Hepatocyte (in vitro differentiated cells): ENCODE data around the gene ITPR1. TPM values are rescaled to one million over a fixed set of nuclear protein-coding genes. Genes with fewer than 3 reads are reported as not detected.

Experiments used
- DNase-seq: peaks from one replicate; pipeline ENCODE4 v3.0.0-alpha.2; 2016; ENCODE audit warnings: low spot score
- H2AFZ ChIP-seq: fragments of 200-600 bp; sonication (generic); 2 replicates; pipeline ENCODE4 v1.6.0; 2016; ENCODE audit warnings: antibody characterized with exemption, mild to moderate bottlenecking
- H3K27ac ChIP-seq: fragments of 200-600 bp; sonication (generic); 2 replicates; pipeline ENCODE4 v1.5.1; 2016; ENCODE audit warnings: mild to moderate bottlenecking
- H3K27me3 ChIP-seq: fragments of 200-600 bp; sonication (generic); 2 replicates; pipeline ENCODE4 v1.6.1; 2016
- H3K36me3 ChIP-seq: fragments of 200-600 bp; sonication (generic); replicated peaks from 2 replicates; pipeline ENCODE4 v1.5.1; 2016; ENCODE audit warnings: low read depth; ENCODE audit not compliant: insufficient read depth
- H3K4me1 ChIP-seq: fragments of 200-600 bp; sonication (generic); 2 replicates; pipeline ENCODE4 v1.5.1; 2016; ENCODE audit warnings: mild to moderate bottlenecking, moderate library complexity; ENCODE audit not compliant: insufficient read depth
- H3K4me2 ChIP-seq: fragments of 200-600 bp; sonication (generic); 2 replicates; pipeline ENCODE4 v1.6.0; 2016
- H3K4me3 ChIP-seq: fragments of 200-600 bp; sonication (generic); 2 replicates; pipeline ENCODE4 v1.5.1; 2016; ENCODE audit warnings: mild to moderate bottlenecking
- H3K79me2 ChIP-seq: fragments of 200-600 bp; sonication (generic); 2 replicates; pipeline ENCODE4 v1.6.0; 2017; ENCODE audit warnings: mild to moderate bottlenecking
- H3K9me2 ChIP-seq: fragments of 200-600 bp; sonication (generic); replicated peaks from 2 replicates; pipeline ENCODE4 v1.6.0; 2017; ENCODE audit warnings: mild to moderate bottlenecking; ENCODE audit not compliant: insufficient read depth
- H3K9me3 ChIP-seq: fragments of 200-600 bp; sonication (generic); 2 replicates; pipeline ENCODE4 v1.5.1; 2016; ENCODE audit warnings: low read depth, mild to moderate bottlenecking
- H4K20me1 ChIP-seq: fragments of 200-600 bp; sonication (generic); 2 replicates; pipeline ENCODE4 v1.6.0; 2016; ENCODE audit warnings: mild to moderate bottlenecking; ENCODE audit not compliant: insufficient read depth, poor library complexity, severe bottlenecking
- CTCF ChIP-seq: fragments of 200-600 bp; sonication (generic); IDR thresholded peaks from 2 replicates; pipeline ENCODE4 v1.5.1; 2016; ENCODE audit warnings: antibody characterized with exemption, mild to moderate bottlenecking; ENCODE audit not compliant: poor library complexity
- EZH2 ChIP-seq: fragments of 200-600 bp; sonication (generic); IDR thresholded peaks from 2 replicates; pipeline ENCODE4 v1.6.1; 2016; ENCODE audit warnings: antibody characterized with exemption, mild to moderate bottlenecking, borderline replicate concordance
- EZH2phosphoT487 ChIP-seq: fragments of 200-600 bp; sonication (generic); IDR thresholded peaks from one replicate; pipeline ENCODE4 v1.6.1; 2018; ENCODE audit warnings: antibody characterized with exemption, mild to moderate bottlenecking, low read depth, moderate library complexity; ENCODE audit not compliant: unreplicated experiment, severe bottlenecking
- WGBS: methylation state at CpG from one replicate; pipeline ENCODE4 v1.1.6; 2016; ENCODE audit warnings: low lambda C conversion rate; ENCODE audit errors: missing lambda C conversion rate; 5-methylcytosine and 5-hydroxymethylcytosine counted together
- polyA plus RNA-seq: library from polyadenylated mRNA; unstranded; fragments of >200 nt; fragmentation: Nextera tagmentation; extraction: Ambion mirVana; gene quantifications from 2 replicates; pipeline ENCODE4 v1.2.1, GENCODE V29; 2016
- total RNA-seq: library from RNA; depleted of rRNA; stranded (reverse); fragments of >200 nt; gene quantifications from 2 replicates; pipeline ENCODE4 v1.2.3, GENCODE V29; 2014

Gene ITPR1
- total and polyA plus RNA-seq, 2 experiments from 2014 or later: 46.8 to 90.8 TPM

DNA sequence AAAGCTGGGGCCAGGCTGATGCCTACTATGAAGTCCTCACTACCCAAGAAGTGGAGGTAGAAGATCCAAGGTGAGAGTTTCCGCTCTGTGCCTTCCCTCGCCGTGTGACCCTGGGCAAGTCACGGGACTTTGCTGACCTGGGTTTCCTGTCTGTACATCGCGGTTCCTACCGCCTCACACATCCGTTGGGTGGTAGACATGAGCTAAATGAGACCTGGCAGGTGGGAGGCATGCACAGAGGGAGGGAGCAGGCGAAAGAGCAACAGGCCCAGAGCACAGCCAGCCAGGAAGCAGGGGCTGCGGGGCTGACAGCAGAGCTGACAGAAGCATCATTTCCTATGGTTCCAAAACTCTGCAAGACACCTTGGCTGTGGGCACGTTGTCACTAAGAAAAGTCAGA is 328.8 kb downstream of the ITPR1 start:
- H3K9me2 ChIP-seq: no peaks in the 10 kb centered on the region
- TF ChIP-seq CTCF: no peak
- no peak for TF ChIP-seq EZH2
- TF ChIP-seq EZH2phosphoT487: no peak
- peaks cover 10% of the 10 kb centered on the region for H3K4me1 ChIP-seq
- no peak overlapping the region for H3K4me2 ChIP-seq
- H3K36me3 ChIP-seq: no peaks in the 10 kb centered on the region
- peaks cover 3% of the 10 kb centered on the region for H3K9me3 ChIP-seq
- no peaks in the 10 kb centered on the region for H4K20me1 ChIP-seq
- no peak overlapping the region for H3K4me3 ChIP-seq
- H3K79me2 ChIP-seq: no peaks in the 10 kb centered on the region
- 92% methylated on average over 11 of the region's 11 CpGs for WGBS
- H3K27ac ChIP-seq: no peak overlapping the region
- H2AFZ ChIP-seq: no peak overlapping the region
- no peak for DNase-seq
- H3K27me3 ChIP-seq: no peaks in the 10 kb centered on the region

DNA sequence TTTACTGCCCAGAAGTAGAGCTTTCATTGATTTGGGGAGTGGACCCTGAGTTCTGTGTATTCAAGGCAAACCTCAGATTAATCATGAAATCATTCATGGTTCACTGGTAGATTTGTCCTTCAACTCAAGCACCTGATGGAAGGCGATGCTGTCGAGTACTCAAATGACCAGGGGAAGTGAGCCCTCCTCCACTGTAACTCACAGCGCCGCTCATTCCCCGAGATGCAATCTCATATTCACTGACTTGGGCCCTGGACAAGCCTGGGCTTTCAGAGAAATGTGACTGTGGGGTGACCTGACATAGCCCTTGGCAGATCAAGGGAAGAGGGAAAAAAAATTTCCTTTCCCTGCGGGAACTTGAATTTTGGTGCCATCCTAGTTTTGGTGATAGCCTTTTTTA is 329.4 kb downstream of the ITPR1 start:
- no peaks in the 10 kb centered on the region for H3K27me3 ChIP-seq
- H3K36me3 ChIP-seq: no peaks in the 10 kb centered on the region
- peaks cover 10% of the 10 kb centered on the region for H3K4me1 ChIP-seq
- no peaks in the 10 kb centered on the region for H3K9me2 ChIP-seq
- DNase-seq: no peak
- no peaks in the 10 kb centered on the region for H4K20me1 ChIP-seq
- WGBS: over 99% methylated on average over 6 of the region's 6 CpGs
- no peak for TF ChIP-seq EZH2phosphoT487
- no peak for TF ChIP-seq EZH2
- TF ChIP-seq CTCF: no peak
- no peak overlapping the region for H3K27ac ChIP-seq
- H3K79me2 ChIP-seq: no peaks in the 10 kb centered on the region
- H2AFZ ChIP-seq: no peak overlapping the region
- H3K4me2 ChIP-seq: no peak overlapping the region
- no peak overlapping the region for H3K4me3 ChIP-seq
- no peaks in the 10 kb centered on the region for H3K9me3 ChIP-seq

- WGBS: 89% methylated on average over 1 of the region's 1 CpG
- TF ChIP-seq EZH2: no peak
- TF ChIP-seq EZH2phosphoT487: no peak
- no peak for TF ChIP-seq CTCF
Observed at GRCh38 chr3:4823385-4823784, 330.2 kb downstream of the ITPR1 start.

More at GRCh38 chr3:4823385-4823784, 330.2 kb downstream of the ITPR1 start:
- Histone ChIP-seq H3K4me1 (peaks cover 10% of the 10 kb centered on the region), H3K27me3 (no peaks in the 10 kb centered on the region), H3K36me3 (no peaks in the 10 kb centered on the region), H3K4me2 (no peak overlapping the region), H2AFZ (no peak overlapping the region), H3K27ac (no peak overlapping the region), H4K20me1 (no peaks in the 10 kb centered on the region), H3K9me2 (no peaks in the 10 kb centered on the region), H3K4me3 (no peak overlapping the region), H3K9me3 (no peaks in the 10 kb centered on the region), H3K79me2 (no peaks in the 10 kb centered on the region)
- no peak for DNase-seq
